ENCODE results near the gene NBEAL2. TPM values are rescaled to one million over a fixed set of nuclear protein-coding genes. Genes with fewer than 3 reads are reported as not detected.

The NBEAL2 gene
- 10 to 100 TPM; 25.8 to 53.5 TPM for total RNA-seq

GRCh38 chr3:46978985-46979944 lies at the start of gene NBEAL2:
NBEAL2 (plus strand) TSS chr3:46979666; CDS start chr3:46979862, 196 bp downstream.
- intact Hi-C loops (cut with DNase I), result loop anchor here (5.0 kb wide), 2 partner anchors 47 to 183 kb away; partner anchors contain the start of gene SETD2
- Histone ChIP-seq H3K4me3 (peak within 1 kb of the TSS; percentile 50 to 56), H3K27ac (peak within 1 kb of the TSS; percentile 70 to 90), H3K4me1 (replicated peaks) (peaks cover 13% of the 10 kb centered on the region), H3K27me3 (replicated peaks; ENCODE audit: insufficient read depth) (no peaks in the 10 kb centered on the region), H3K9me3 (no peaks in the 10 kb centered on the region), H3K36me3 (no peaks in the 10 kb centered on the region)
- TF ChIP-seq POLR2A (IDR thresholded peaks at IDR 0.05) (peak; percentile 98), POLR2AphosphoS5 (IDR thresholded peaks at IDR 0.05) (peak; percentile 93), CTCF (IDR thresholded peaks at IDR 0.05) (peak in 2 of 4 experiments; percentile 24 to 43)
- DNase-seq (ENCODE audit: low spot score), result peak; percentile 96
- WGBS, result 2% methylated on average over 53 of the region's 73 CpGs

GRCh38 chr3:46930166-46930944 lies 49.1 kb upstream of the NBEAL2 start:
- TF ChIP-seq CTCF (IDR thresholded peaks at IDR 0.05) (no peak), POLR2A (IDR thresholded peaks at IDR 0.05) (no peak), POLR2AphosphoS5 (IDR thresholded peaks at IDR 0.05) (no peak)
- 65% methylated on average over 9 of the region's 9 CpGs for WGBS
- H3K36me3 ChIP-seq, result no peaks in the 10 kb centered on the region
- H3K4me1 ChIP-seq (replicated peaks), result peaks cover 8% of the 10 kb centered on the region
- no peak for DNase-seq (ENCODE audit: low spot score)
- H3K9me3 ChIP-seq, result no peaks in the 10 kb centered on the region
- no peak overlapping the region for H3K4me3 ChIP-seq
- intact Hi-C loops (cut with DNase I), result loop anchor here (5.0 kb wide), 1 partner anchor 47 kb away; the partner anchor contains the start of genes CCDC12 and NBEAL2
- H3K27me3 ChIP-seq (replicated peaks; ENCODE audit: insufficient read depth), result no peaks in the 10 kb centered on the region
- peak overlapping the region; percentile 27 for H3K27ac ChIP-seq

GRCh38 chr3:46930945-46931403 lies 48.5 kb upstream of the NBEAL2 start:
- Histone ChIP-seq H3K4me3 (no peak overlapping the region), H3K27ac (peak overlapping the region; percentile 27 to 30), H3K36me3 (no peaks in the 10 kb centered on the region), H3K4me1 (replicated peaks) (peaks cover 8% of the 10 kb centered on the region), H3K9me3 (no peaks in the 10 kb centered on the region), H3K27me3 (replicated peaks; ENCODE audit: insufficient read depth) (no peaks in the 10 kb centered on the region)
- no peak for TF ChIP-seq POLR2AphosphoS5 (IDR thresholded peaks at IDR 0.05)
- no peak for TF ChIP-seq CTCF (IDR thresholded peaks at IDR 0.05)
- no peak for TF ChIP-seq POLR2A (IDR thresholded peaks at IDR 0.05)
- no peak for DNase-seq (ENCODE audit: low spot score)
- intact Hi-C loops (cut with DNase I), result loop anchor here (5.0 kb wide), 1 partner anchor 46 kb away; the partner anchor contains the start of genes CCDC12 and NBEAL2
- 44% methylated on average over 3 of the region's 3 CpGs for WGBS

- intact Hi-C loops (cut with DNase I), result loop anchor here (5.0 kb wide), 1 partner anchor 46 kb away; the partner anchor contains the start of genes CCDC12 and NBEAL2
- Histone ChIP-seq H3K36me3 (no peaks in the 10 kb centered on the region), H3K4me3 (no peak overlapping the region), H3K27ac (peak overlapping the region; percentile 27 to 30), H3K9me3 (no peaks in the 10 kb centered on the region), H3K4me1 (replicated peaks) (peaks cover 8% of the 10 kb centered on the region), H3K27me3 (replicated peaks; ENCODE audit: insufficient read depth) (no peaks in the 10 kb centered on the region)
- 33% methylated on average over 6 of the region's 6 CpGs for WGBS
- TF ChIP-seq CTCF (IDR thresholded peaks at IDR 0.05) (no peak), POLR2AphosphoS5 (IDR thresholded peaks at IDR 0.05) (no peak), POLR2A (IDR thresholded peaks at IDR 0.05) (no peak)
- no peak for DNase-seq (ENCODE audit: low spot score)
Measured at GRCh38 chr3:46931631-46932331, 47.7 kb upstream of the NBEAL2 start.
